Astrocyte of the spinal cord (primary cell): Measurements from ENCODE around the gene OR10H5.

Source experiments
- DNase-seq: peaks from one replicate; pipeline ENCODE4 v3.0.0; 2011; ENCODE audit warnings: low read depth, low spot score
- H3K4me3 ChIP-seq: 2 replicates; pipeline ENCODE4 v1.5.1; 2011; ENCODE audit warnings: low read depth, mild to moderate bottlenecking, low read length, moderate library complexity
- in situ Hi-C: cut with HindIII; loops from 2 replicates; pipeline ENCODE4 v1.10.0; 2017; ENCODE audit warnings: low sequenced_read_pairs
- TF ChIP-seq, protein P1 (sequence below): IDR thresholded peaks from 2 replicates; pipeline ENCODE4 v1.5.1; 2012; ENCODE audit warnings: low read depth, mild to moderate bottlenecking, low read length, inconsistent platforms

Gene OR10H5

DNA sequence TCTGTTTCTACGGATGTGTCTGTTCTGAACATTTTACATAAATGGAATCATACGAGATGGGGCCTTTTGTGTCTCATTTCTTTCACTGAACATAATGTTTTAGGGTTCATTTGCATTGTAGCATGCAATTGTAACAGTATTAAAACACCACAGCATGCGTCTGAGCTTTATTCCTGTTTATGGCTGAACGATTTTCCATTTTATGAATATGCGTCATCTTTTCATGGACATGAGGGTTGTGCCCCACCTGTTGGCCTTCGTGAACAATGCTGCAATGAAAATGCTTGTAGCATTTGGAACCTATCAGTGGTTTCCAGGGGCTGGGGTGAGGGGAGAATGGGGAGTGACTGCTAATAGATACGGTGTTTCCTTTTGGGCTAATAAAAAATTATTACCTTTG, 22.9 kb downstream of the OR10H5 start:
- no peak for DNase-seq
- H3K4me3 ChIP-seq, result no peak overlapping the region
- in situ Hi-C loops, result no loop called here
- TF ChIP-seq, protein P1, sequence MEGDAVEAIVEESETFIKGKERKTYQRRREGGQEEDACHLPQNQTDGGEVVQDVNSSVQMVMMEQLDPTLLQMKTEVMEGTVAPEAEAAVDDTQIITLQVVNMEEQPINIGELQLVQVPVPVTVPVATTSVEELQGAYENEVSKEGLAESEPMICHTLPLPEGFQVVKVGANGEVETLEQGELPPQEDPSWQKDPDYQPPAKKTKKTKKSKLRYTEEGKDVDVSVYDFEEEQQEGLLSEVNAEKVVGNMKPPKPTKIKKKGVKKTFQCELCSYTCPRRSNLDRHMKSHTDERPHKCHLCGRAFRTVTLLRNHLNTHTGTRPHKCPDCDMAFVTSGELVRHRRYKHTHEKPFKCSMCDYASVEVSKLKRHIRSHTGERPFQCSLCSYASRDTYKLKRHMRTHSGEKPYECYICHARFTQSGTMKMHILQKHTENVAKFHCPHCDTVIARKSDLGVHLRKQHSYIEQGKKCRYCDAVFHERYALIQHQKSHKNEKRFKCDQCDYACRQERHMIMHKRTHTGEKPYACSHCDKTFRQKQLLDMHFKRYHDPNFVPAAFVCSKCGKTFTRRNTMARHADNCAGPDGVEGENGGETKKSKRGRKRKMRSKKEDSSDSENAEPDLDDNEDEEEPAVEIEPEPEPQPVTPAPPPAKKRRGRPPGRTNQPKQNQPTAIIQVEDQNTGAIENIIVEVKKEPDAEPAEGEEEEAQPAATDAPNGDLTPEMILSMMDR, result no peak

GRCh38 chr19:15811476-15811875, 24.0 kb downstream of the OR10H5 start:
- TF ChIP-seq, protein P1, result no peak
- in situ Hi-C loops, result no loop called here
- no peak for DNase-seq
- no peak overlapping the region for H3K4me3 ChIP-seq

- DNase-seq, result no peak
- no peak overlapping the region for H3K4me3 ChIP-seq
- TF ChIP-seq, protein P1, result no peak
- in situ Hi-C loops, result no loop called here
Observed at GRCh38 chr19:15812060-15812722, 24.7 kb downstream of the OR10H5 start.

GRCh38 chr19:15813916-15814315, 26.5 kb downstream of the OR10H5 start:
- no peak for DNase-seq
- in situ Hi-C loops, result no loop called here
- TF ChIP-seq, protein P1, result no peak
- no peak overlapping the region for H3K4me3 ChIP-seq

DNA sequence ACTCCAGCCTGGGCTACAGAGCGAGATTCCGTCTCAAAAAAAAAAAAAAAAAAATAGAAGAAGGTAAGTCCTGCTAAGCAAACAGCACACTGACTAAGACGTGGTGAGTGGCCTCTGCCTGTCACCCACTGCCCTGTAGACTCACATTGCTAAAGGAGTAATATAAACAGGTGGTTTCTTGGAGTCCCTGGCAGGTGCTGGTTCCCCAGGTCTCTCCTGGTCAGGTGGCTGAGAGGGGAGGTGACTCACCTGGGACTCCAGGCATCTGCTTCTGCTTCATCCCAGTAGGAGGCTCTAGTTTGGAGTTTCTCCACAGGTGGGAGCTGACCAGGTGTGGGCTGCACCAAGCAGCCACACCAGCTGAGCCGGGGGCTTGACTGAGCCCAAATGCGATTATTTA, 27.8 kb downstream of the OR10H5 start, which contains the start of gene OR10H1:
OR10H1 (minus strand) TSS at position 359 of the 400 bp plus-strand sequence. CDS start 7,627 bp downstream, outside the sequence.
- in situ Hi-C loops, result no loop called here
- H3K4me3 ChIP-seq, result no peak within 1 kb of the TSS
- TF ChIP-seq, protein P1, result no peak
- DNase-seq, result no peak

DNA sequence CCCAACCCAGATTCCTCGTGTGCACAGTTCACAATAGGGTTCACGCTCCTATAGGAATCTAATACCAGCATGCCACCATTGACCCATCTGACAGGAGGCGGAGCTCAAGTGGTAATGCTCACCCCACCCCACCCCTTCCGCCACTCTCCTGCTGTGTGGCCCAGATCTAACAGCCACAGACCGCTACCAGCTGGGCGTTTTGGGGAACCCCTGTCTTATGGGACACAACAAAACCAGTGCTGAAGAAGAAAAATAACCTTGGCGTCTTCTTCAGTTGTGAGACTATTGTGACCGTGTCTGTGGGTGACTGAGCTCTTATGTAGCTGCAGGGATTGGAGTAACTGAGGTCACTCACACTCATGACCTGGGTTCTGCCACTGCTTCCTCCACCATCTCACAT, 33.2 kb downstream of the OR10H5 start:
- H3K4me3 ChIP-seq, result no peak overlapping the region
- in situ Hi-C loops, result no loop called here
- DNase-seq, result no peak
- TF ChIP-seq, protein P1, result no peak
